Memory B cell (primary cell): ENCODE measurements around the gene CCL17.

Source experiments
- ATAC-seq: fragments of 150-1000 bp; cut with Tn5 transposase; 2 replicates; pipeline ENCODE4 v1.10.0; 2021; ENCODE audit warnings: low read depth, mild to moderate bottlenecking, moderate library complexity
- DNase-seq, 2 donors: peaks; one replicate each; pipeline ENCODE4 v3.0.0; 2022; ENCODE audit warnings: low spot score in 2 of 2
- H3K27ac Mint-ChIP-seq: one replicate; pipeline ENCODE4 v1.8.0; 2022; ENCODE audit warnings: mild to moderate bottlenecking, moderate library complexity, mixed read lengths
- H3K27me3 Mint-ChIP-seq: one replicate; pipeline ENCODE4 v1.8.0; 2022; ENCODE audit warnings: mixed read lengths
- H3K36me3 Mint-ChIP-seq: one replicate; pipeline ENCODE4 v1.8.0; 2022; ENCODE audit warnings: mild to moderate bottlenecking, mixed read lengths
- H3K4me1 Mint-ChIP-seq: one replicate; pipeline ENCODE4 v1.8.0; 2022; ENCODE audit warnings: mixed read lengths
- H3K4me3 Mint-ChIP-seq: one replicate; pipeline ENCODE4 v1.8.0; 2022; ENCODE audit warnings: mild to moderate bottlenecking, moderate library complexity, mixed read lengths
- H3K9me3 Mint-ChIP-seq: one replicate; pipeline ENCODE4 v1.8.0; 2022; ENCODE audit warnings: mixed read lengths

Gene CCL17

DNA sequence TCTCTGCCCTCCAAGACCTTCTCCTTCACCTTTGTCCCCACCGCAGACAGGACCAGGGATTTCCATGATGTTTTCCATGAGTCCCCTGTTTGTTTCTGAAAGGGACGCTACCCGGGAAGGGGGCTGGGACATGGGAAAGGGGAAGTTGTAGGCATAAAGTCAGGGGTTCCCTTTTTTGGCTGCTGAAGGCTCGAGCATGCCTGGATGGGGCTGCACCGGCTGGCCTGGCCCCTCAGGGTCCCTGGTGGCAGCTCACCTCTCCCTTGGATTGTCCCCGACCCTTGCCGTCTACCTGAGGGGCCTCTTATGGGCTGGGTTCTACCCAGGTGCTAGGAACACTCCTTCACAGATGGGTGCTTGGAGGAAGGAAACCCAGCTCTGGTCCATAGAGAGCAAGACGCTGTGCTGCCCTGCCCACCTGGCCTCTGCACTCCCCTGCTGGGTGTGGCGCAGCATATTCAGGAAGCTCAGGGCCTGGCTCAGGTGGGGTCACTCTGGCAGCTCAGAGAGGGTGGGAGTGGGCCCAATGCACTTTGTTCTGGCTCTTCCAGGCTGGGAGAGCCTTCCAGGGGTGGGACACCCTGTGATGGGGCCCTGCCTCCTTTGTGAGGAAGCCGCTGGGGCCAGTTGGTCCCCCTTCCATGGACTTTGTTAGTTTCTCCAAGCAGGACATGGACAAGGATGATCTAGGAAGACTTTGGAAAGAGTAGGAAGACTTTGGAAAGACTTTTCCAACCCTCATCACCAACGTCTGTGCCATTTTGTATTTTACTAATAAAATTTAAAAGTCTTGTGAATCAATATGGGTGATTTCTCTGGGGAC lies 20.1 kb upstream of the CCL17 start:
- H3K4me3 Mint-ChIP-seq, result peak overlapping the region; percentile 35

DNA sequence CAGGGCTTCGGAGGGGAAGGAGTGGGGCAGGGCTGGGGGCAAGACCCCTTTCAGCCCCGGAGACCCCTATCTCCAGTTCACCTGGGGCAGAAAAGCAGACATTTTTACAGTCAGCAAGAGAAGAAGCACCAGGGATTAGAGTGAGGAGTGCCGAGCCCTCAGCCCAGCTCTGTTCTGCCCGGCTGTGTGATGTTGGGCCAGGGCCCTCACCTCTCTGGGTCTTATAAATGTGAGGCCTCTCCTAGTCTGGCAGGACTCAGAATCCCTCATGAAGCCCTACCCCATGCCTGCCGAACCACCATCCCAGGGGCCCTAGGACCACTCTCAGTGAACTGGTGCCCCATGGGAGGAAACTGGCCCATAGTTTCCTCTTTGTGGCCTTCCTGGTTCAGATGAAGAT lies 19.5 kb upstream of the CCL17 start:
- ATAC-seq (no peak), DNase-seq (no peak)
- H3K4me1 Mint-ChIP-seq, result peaks cover 60% of the 10 kb centered on the region
- H3K36me3 Mint-ChIP-seq, result no peaks in the 10 kb centered on the region
- H3K27me3 Mint-ChIP-seq, result no peaks in the 10 kb centered on the region
- H3K4me3 Mint-ChIP-seq, result no peak overlapping the region
- no peaks in the 10 kb centered on the region for H3K9me3 Mint-ChIP-seq
- H3K27ac Mint-ChIP-seq, result no peak overlapping the region

More for the DNA sequence above, 20.1 kb upstream of the CCL17 start:
- peaks cover 59% of the 10 kb centered on the region for H3K4me1 Mint-ChIP-seq
- no peaks in the 10 kb centered on the region for H3K36me3 Mint-ChIP-seq
- H3K9me3 Mint-ChIP-seq, result no peaks in the 10 kb centered on the region
- DNase-seq, result no peak
- ATAC-seq, result peak; percentile 66
- peak overlapping the region; percentile 81 for H3K27ac Mint-ChIP-seq
- no peaks in the 10 kb centered on the region for H3K27me3 Mint-ChIP-seq

DNA sequence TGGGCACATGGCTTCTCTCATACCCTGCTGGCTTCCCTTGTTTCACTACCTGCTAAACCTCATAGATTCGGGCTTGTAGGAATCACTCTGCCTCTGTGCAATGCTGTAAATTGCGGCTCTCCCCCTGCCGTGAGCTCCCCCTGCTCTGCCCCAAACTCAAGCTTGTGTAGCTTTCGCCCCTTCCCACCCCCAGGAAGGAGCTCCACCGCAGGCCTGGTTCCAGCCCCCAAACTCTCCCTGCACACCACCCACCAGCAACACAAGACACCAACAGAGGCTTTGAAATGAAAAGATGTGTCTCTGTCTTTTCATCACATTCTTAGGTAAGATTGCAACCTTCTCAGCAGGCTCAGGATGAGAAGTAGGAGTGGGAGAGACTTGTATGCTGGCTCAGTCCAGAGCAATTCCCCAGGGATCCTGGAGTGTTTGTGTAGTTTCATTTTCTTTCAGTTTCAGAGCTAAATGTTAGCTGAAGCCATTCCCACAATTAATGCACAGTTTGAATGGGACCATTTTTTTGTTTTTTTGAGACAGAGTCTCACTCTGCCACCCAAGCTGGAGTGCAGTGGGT lies 18.1 kb upstream of the CCL17 start:
- Mint-ChIP-seq H3K36me3 (no peaks in the 10 kb centered on the region), H3K9me3 (no peaks in the 10 kb centered on the region), H3K27me3 (no peaks in the 10 kb centered on the region), H3K4me3 (peak overlapping the region; percentile 46), H3K4me1 (peaks cover 52% of the 10 kb centered on the region), H3K27ac (peak overlapping the region; percentile 75)
- DNase-seq (no peak), ATAC-seq (no peak)

DNA sequence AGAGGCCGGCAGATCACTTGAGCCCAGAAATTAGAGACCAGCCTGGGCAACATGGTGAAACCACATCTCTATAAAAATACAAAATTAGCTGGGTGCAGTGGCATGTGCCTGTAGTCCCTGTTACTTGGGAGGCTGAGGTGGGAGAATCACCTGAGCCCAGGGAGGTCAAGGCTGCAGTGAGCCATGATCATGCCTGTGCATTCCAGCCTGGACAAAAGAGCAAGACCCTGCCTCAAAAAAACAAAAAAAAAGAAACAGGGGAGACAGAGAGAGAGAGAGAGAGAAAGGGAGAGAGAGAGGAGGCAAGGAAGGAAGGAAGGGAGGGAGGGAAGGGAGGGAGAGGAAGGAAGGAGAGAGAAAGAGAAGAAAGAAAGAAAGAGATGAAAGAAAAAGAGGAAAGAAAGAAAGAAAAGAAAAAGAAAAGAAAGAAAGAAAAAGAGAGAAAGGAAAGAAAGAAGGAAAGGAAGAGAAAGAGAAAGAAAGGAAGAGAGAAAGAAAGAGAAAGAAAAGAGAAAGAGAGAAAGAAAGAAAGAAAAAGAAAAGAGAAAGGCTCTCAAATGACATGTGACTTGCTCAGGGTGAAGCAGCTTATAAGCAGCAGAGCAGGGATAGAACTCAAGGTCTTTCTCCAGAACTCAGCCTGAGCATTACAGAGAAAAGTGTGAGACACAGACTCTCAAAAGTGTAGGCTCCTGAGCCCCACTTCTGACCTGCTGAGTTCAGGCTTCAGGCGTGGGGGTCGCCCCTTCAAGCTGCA lies 16.8 kb upstream of the CCL17 start:
- ATAC-seq, result peak; percentile 12
- Mint-ChIP-seq H3K27ac (peak overlapping the region; percentile 75), H3K4me1 (peaks cover 46% of the 10 kb centered on the region)

DNA sequence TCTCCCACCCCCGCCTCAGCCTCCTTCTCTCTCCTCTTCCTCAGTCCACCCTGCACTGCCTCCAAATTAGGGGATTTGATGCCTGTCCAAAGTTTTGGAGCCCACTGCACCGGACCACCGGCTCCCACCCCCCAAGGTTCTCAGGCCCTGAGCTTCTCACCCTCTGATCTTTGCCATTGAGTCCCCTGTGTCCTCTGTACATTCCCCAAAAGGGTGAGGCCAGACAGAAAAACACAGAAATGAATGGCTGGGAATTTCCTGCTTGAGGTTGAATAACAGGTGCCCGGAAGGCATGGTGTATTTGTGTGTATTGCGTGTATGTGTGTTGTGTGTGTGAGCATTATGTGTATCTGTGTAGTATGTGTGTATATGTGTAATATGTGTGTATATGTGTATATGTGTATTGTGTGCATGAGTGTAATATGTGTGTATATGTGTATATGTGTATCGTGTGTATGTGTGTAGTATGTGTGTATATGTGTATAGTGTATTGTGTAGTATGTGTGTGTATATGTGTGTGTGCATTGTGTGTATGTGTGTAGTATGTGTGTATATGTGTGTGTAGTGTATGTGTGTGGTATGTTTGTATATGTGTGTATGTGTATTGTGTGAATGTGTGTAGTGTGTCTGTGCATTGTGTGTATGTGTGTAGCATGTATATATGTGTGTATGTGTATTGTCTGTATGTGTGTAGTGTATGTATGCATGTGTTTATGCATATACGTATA lies 16.0 kb upstream of the CCL17 start:
- ATAC-seq, result peak; percentile 63
- peaks cover 40% of the 10 kb centered on the region for H3K4me1 Mint-ChIP-seq
- H3K4me3 Mint-ChIP-seq, result peak overlapping the region; percentile 0
- no peaks in the 10 kb centered on the region for H3K9me3 Mint-ChIP-seq
- H3K36me3 Mint-ChIP-seq, result no peaks in the 10 kb centered on the region
- H3K27ac Mint-ChIP-seq, result peak overlapping the region; percentile 75
- H3K27me3 Mint-ChIP-seq, result no peaks in the 10 kb centered on the region
- DNase-seq, result no peak

More for the DNA sequence above, 16.8 kb upstream of the CCL17 start:
- peak overlapping the region; percentile 44 for H3K4me3 Mint-ChIP-seq
- no peaks in the 10 kb centered on the region for H3K27me3 Mint-ChIP-seq
- no peak for DNase-seq
- H3K36me3 Mint-ChIP-seq, result no peaks in the 10 kb centered on the region
- H3K9me3 Mint-ChIP-seq, result no peaks in the 10 kb centered on the region

DNA sequence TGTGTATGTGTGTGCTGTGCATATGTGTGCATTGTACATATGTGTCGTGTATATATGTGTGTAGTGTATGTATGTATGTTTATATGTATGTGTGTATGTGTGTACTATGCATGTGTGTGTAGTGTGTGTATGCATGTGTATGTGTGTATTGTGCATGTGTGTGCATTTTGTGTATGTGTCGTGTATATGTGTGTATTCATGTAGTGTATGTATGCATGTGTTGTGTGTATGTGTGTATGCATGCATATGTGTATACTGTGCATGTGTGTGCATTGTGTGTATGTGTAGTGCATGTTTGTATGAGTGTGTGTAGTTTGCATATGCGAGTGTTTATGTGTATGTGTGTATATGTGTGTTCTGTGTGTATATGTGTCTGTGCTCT lies 15.5 kb upstream of the CCL17 start:
- H3K36me3 Mint-ChIP-seq, result no peaks in the 10 kb centered on the region
- ATAC-seq (no peak), DNase-seq (no peak)
- no peaks in the 10 kb centered on the region for H3K27me3 Mint-ChIP-seq
- no peak overlapping the region for H3K4me3 Mint-ChIP-seq
- no peaks in the 10 kb centered on the region for H3K9me3 Mint-ChIP-seq
- H3K4me1 Mint-ChIP-seq, result peaks cover 36% of the 10 kb centered on the region
- no peak overlapping the region for H3K27ac Mint-ChIP-seq

DNA sequence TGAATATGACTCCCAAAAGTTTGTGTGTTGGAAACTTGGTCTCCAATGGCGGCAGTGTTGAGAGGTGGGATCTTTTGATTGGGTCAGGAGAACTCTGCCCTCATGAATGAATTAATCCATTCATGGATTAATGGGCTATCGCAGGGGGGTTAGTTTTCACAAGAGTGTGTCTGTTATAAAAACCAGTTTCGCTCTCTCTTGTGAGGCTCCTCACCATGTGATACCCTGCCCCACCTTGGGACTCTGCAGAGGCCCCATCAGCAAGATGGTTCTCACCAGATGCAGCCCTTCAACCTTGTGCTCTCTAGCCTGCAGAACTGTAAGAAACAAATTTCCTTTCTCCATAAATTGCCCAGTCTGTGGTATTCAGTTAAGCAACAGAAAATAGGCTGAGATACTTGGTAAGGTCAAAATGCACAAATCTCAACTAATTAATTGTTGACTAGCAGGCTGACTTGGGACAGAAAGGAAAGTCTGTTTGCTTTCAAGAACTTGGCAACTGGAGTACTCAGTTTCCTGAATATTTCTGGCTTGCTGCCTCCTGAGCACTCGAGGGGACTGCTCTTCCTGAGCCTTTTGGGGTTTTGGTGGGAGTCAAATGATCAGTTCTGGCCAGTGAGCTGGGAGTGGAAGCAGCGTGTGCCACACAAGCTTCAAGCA lies 13.8 kb upstream of the CCL17 start:
- Mint-ChIP-seq H3K27ac (no peak overlapping the region), H3K4me3 (no peak overlapping the region), H3K9me3 (no peaks in the 10 kb centered on the region), H3K4me1 (peaks cover 25% of the 10 kb centered on the region), H3K36me3 (no peaks in the 10 kb centered on the region), H3K27me3 (no peaks in the 10 kb centered on the region)
- no peak for ATAC-seq
- no peak for DNase-seq

DNA sequence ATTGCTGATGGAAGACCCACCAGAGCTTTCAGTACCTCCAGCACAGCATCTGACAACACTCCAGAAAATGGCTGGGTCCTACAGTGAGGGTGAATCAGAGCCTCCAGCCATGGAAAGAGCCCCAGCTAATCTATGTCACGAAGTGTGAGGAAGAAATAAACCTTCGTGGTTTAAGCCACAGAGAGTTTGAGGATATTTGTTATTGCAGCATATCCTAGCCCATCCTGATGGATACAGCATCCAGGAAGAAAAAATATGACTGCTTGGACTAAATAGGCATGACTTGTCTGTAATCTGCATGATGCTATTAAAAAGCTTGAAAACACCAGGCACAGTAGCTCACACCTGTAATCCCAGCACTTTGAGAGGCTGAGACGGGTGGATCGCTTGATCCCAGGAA lies 13.3 kb upstream of the CCL17 start:
- H3K36me3 Mint-ChIP-seq, result no peaks in the 10 kb centered on the region
- H3K4me3 Mint-ChIP-seq, result no peak overlapping the region
- H3K9me3 Mint-ChIP-seq, result no peaks in the 10 kb centered on the region
- ATAC-seq (no peak), DNase-seq (no peak)
- H3K4me1 Mint-ChIP-seq, result peaks cover 25% of the 10 kb centered on the region
- H3K27ac Mint-ChIP-seq, result no peak overlapping the region
- no peaks in the 10 kb centered on the region for H3K27me3 Mint-ChIP-seq

DNA sequence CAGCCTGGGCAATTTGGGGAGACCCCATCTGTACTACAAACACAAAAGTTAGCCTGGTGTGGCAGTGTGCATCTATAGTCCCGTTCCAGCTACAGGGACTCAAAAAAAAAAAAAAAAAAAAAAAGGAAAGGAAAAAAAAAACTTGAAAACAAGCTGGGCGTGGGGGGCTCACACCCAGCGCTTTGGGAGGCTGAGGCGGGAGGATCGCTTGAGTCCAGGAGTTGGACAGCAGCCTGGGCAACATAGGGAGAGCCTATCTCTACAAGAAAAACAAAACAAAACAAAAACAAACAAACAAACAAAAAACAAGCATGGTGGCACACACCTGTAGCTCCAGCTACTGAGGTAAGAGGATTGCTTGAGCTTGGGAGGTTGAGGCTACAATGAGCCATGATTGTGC lies 12.9 kb upstream of the CCL17 start:
- Mint-ChIP-seq H3K36me3 (no peaks in the 10 kb centered on the region), H3K9me3 (no peaks in the 10 kb centered on the region), H3K27ac (no peak overlapping the region), H3K4me1 (peaks cover 21% of the 10 kb centered on the region), H3K4me3 (no peak overlapping the region), H3K27me3 (no peaks in the 10 kb centered on the region)
- ATAC-seq (no peak), DNase-seq (no peak)

DNA sequence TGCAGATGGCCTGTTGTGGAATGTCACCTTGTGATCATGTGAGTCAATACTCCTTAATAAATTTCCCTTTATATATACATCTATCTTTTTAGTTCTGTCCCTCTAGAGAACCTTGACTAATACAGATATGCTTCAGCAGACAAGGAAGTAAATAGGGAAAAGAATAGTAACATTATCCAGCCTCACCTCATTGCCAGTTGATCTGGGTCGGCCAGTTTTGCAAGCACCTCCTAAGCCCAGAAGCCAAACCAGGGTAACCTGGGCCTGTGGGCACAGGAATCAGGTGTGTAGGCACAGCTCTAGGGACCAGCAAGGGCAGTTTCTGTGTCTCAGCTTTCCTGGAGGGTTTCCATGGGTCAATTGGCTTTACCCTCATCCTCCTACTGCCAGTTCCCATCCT lies 11.9 kb upstream of the CCL17 start:
- no peak overlapping the region for H3K27ac Mint-ChIP-seq
- DNase-seq, result no peak
- no peaks in the 10 kb centered on the region for H3K9me3 Mint-ChIP-seq
- no peaks in the 10 kb centered on the region for H3K27me3 Mint-ChIP-seq
- H3K4me1 Mint-ChIP-seq, result peaks cover 17% of the 10 kb centered on the region
- ATAC-seq, result no peak
- no peaks in the 10 kb centered on the region for H3K36me3 Mint-ChIP-seq
- no peak overlapping the region for H3K4me3 Mint-ChIP-seq

DNA sequence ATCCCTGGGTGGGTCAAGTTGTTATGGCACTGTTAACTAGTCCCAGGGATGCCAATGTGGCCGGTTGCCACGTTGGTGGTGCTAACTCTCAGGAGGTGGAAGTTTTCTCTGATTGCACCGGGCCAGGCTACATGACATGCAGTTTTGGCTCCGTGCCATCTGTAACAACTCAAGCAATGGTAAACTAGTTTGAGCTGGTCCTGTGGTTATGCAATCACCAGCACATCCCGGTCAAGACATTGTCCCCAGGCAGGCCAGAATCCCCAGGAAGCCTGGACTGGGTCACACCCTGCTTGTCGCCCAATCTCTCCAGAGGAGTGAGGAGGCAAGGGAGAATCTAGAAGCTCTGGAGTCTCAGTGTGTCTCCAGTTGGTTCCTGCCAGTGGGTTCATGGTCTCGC lies 10.1 kb upstream of the CCL17 start:
- ATAC-seq, result no peak
- H3K9me3 Mint-ChIP-seq, result no peaks in the 10 kb centered on the region
- H3K4me3 Mint-ChIP-seq, result no peak overlapping the region
- DNase-seq, result no peak
- H3K27me3 Mint-ChIP-seq, result no peaks in the 10 kb centered on the region
- H3K4me1 Mint-ChIP-seq, result peaks cover 4% of the 10 kb centered on the region
- no peaks in the 10 kb centered on the region for H3K36me3 Mint-ChIP-seq
- no peak overlapping the region for H3K27ac Mint-ChIP-seq

DNA sequence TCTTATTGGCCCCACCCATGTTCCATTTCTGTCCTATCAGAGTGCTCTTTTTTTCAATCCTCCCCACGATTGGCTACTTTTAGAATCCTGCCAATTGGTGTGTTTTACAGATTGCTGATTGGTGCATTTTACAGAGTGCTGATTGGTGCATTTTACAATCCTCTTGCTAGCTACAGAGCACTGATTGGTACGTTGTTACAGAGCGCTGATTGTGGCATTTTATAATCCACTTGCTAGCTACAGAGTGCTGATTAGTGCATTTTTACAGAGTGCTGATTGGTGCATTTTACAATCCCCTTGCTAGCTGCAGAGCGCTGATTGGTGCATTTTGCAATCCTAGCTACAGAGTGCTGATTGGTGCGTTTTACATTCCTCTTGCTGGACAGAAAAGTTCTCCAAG lies 9.5 kb upstream of the CCL17 start:
- no peak overlapping the region for H3K4me3 Mint-ChIP-seq
- peaks cover 5% of the 10 kb centered on the region for H3K4me1 Mint-ChIP-seq
- H3K36me3 Mint-ChIP-seq, result no peaks in the 10 kb centered on the region
- no peak for ATAC-seq
- no peaks in the 10 kb centered on the region for H3K9me3 Mint-ChIP-seq
- no peaks in the 10 kb centered on the region for H3K27me3 Mint-ChIP-seq
- no peak for DNase-seq
- no peak overlapping the region for H3K27ac Mint-ChIP-seq

DNA sequence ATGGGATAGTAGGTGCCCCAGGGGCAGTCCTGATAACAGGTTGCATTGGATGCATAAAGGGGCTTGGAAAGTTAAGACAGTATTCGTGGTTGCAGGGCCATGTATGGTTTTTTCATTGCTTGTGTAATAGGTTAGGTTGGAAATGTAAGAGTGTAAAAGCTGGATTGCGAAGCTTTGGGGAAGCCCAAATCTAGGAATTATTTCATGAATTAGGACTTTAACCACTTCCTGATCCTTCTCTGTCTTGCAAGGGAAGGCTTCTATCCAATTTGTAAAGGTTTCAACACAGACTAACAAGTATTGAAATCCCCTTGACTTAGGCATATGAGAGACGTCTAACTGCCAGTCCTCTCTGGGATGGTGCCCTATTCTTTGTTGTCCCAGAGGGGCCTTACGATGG lies 7.8 kb upstream of the CCL17 start:
- H3K27me3 Mint-ChIP-seq, result no peaks in the 10 kb centered on the region
- H3K9me3 Mint-ChIP-seq, result no peaks in the 10 kb centered on the region
- H3K27ac Mint-ChIP-seq, result no peak overlapping the region
- no peak overlapping the region for H3K4me3 Mint-ChIP-seq
- DNase-seq, result no peak
- H3K36me3 Mint-ChIP-seq, result no peaks in the 10 kb centered on the region
- peaks cover 10% of the 10 kb centered on the region for H3K4me1 Mint-ChIP-seq
- ATAC-seq, result no peak
